Stimulated activated CD4-positive, alpha-beta T cell treated with anti-CD3 and anti-CD28 coated beads, Interleukin-4, amount 100 ng/mL, for 24 hours (primary cell): ENCODE results near the gene NLRC3.

ENCODE experiments used
- DNase-seq: peaks from one replicate; pipeline ENCODE4 v3.0.0-alpha.2; 2020

NLRC3 gene

DNA sequence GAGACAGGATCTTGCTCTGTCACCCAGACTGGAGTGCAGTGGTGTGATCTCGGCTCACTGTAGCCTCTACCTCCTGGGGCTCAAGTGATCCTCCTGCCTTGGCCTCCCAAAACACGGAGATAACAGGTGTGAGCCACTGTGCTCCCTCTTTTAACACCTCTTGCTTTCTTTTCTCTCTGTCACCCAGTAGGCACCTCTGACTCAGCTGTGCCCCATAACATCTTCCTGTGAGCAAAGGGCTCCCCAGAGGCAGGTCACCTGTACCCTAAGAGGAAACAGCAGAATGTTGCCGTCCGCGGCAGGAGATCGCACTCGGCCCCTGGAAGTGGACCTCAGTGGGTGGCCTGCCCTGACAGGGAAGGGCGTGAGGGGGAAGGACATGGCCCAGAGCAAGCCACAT lies 918 bp upstream of the NLRC3 start:
- DNase-seq = peak; percentile 44

DNA sequence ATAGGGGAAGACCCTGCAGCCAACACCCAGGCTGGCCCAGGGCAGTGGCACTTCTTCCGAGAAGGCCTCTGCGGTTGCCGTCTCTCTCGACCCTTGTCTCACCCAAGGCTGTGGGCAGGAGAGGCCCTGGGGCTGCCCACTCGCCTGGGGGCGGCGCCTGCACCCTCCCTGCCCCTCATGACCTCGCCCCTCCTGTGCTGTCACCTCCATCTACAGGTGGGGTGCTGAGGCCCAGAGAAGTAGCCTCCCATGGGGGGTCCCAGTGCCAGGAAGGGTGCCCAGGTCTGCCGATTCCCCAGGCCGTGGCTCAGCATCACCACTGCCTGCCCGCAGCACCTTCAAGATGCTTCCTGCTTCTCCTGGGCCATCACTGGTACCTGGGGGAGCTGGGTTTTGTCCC lies 992 bp downstream of the NLRC3 start:
- peak; percentile 14 for DNase-seq

GRCh38 chr16:3575491-3575890 lies 1.7 kb downstream of the NLRC3 start:
- no peak for DNase-seq

GRCh38 chr16:3574195-3574594 lies 3.0 kb downstream of the NLRC3 start:
- no peak for DNase-seq

GRCh38 chr16:3573146-3573815 lies 3.9 kb downstream of the NLRC3 start:
- DNase-seq = no peak

- DNase-seq = no peak
Measured at GRCh38 chr16:3570420-3571062, 6.7 kb downstream of the NLRC3 start.

- no peak for DNase-seq
Measured at GRCh38 chr16:3569851-3570250, 7.4 kb downstream of the NLRC3 start.

GRCh38 chr16:3566990-3567389 lies 10.2 kb downstream of the NLRC3 start:
- no peak for DNase-seq

DNA sequence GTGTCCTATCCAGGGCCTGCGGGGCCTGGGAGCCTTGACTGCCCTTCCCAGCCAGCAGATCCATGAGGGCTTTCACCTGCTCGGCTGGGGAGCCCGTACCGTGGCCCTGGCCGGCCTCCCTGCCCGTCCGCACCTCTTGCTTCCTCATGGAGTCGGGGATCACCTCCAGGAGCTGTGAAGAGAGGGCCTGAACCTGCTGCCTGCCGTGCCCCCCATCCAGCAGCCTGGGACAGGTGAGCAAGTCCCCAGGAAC lies 12.4 kb downstream of the NLRC3 start:
- no peak for DNase-seq

GRCh38 chr16:3564130-3564888 lies 12.9 kb downstream of the NLRC3 start:
- no peak for DNase-seq

DNA sequence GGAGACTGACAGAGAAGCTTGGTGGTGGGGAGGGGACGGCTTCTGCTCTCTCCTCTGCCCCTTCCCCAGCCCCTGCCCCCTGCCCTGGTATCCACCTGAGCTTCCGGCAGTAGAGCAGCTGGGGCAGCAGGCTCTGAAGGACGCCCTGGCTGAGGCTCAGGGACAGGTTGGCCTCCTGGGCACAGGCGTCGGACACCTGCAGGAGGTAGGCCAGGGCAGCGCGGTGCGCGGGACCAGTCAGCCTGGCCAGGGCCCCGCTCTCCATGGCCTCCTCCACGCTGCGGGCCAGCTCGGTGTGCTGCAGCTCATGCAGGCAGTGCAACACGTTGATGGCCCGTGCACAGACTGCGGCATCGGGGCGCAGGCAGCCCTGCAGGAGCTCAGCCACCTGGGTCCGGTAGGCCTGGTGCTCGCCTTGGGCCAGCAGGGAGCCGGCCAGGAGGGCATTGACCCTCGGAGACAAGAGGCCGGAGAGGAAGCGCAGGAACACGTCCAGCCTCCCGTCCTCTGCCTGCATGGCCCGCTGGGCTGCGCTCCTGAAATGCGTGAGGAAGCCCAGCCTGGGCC lies 14.2 kb downstream of the NLRC3 start:
- no peak for DNase-seq

DNA sequence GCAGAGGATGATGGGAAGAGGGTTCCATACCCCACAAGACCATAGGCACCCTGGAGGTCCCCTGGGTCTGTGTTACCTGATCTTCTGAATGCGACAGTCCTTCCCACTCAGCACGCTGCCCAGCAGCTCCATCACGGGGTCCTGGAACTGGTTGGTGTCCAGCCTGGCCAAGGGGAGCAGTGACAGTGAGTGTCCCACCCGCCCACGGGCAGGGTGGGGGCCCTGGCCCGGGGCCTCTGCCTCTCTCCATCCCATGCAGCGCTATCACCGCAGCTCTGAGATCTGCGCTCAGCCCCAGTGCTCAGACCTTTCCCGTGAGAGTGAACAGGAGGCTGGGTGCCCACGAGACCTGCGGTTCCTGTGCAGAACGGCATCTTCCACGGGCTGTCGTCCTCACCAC lies 15.6 kb downstream of the NLRC3 start:
- DNase-seq = no peak

DNA sequence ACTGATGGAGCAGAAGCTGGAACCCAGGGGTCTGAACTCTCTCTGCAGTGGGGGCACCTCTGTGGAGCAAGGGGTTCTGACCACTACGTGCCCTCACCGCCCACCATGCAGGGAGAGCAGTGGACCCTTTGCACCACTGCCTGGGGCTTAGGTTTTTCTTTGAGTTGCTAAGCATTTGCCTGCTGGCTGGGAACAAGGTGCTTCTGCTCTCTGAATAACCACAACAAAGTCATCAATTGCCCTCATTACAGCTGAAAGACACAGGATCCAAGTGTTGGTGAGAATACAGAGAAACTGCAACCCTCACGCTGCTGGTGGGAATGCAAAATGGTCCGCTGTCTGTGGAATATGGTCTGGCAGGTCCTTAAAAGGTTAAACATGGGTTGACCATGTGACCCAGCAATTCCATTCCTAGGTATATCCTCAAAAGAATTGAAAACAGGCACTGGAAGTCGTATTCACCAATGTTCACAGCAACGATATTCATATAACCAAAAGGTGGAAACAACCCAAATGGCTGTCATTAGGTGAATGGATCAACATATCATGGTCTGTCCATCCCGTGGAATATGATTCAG lies 22.8 kb downstream of the NLRC3 start:
- DNase-seq = no peak

GRCh38 chr16:3553138-3553923 lies 23.9 kb downstream of the NLRC3 start:
- DNase-seq = no peak

GRCh38 chr16:3550851-3551847 lies 26.1 kb downstream of the NLRC3 start:
- no peak for DNase-seq

DNA sequence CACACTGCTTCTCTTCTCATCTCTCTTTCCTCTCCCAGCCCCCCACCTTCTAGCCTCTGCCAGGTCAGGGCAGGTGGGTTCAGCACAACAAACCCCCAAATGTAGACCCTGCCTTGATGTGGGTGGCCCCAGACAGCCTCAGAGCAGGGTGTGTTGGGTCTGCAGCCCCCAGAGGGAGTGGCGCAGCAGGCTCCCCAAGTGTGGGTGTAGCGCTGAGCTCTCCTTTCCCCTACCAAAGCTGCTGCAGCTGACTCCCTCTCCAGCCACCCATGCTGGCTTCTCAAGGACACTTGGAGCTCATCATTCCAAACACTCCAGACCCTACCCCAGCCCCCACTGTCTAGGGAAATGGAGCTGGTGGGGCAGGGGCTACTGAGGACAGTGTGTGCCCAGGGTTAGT lies 27.3 kb downstream of the NLRC3 start:
- DNase-seq = no peak

DNA sequence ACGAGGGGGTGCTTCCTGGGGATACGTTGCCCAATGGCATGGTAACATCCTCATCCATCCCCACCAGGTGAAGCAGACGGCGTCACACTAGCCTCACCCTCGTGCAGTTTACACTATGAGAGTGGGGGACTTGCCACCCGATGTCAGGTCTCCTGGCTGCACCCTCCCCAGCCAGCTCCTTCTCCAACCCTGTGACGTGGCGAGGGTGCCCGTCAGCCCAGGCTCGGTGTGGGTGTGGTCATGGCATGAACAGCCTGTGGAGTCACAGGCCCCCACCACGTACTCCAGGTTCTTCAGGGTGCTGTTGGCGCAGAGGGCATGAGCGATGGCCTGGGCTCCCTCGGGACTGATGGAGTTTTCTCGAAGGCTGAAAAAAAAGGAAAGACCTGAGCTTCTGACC lies 28.3 kb downstream of the NLRC3 start:
- DNase-seq = no peak

DNA sequence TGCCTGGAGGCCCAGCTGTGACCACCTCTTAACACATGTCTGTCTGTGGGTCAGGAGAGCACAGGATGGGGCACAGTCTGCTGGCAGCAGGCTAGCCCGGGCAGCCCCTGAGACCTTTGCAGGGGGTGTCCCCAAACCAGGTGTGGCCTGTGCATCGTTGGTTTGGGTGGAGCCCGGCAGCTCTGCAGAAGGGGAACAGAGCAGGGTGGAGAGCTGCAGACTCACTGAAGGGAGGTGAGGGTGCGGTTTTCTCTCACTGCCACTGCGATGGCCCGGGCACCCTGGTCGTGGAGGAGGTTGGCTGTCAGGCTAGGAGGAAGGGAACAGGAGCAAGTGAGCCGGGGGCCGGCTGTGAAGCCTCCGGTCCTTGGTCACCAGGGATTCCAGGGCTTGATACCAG lies 28.8 kb downstream of the NLRC3 start:
- DNase-seq = no peak

DNA sequence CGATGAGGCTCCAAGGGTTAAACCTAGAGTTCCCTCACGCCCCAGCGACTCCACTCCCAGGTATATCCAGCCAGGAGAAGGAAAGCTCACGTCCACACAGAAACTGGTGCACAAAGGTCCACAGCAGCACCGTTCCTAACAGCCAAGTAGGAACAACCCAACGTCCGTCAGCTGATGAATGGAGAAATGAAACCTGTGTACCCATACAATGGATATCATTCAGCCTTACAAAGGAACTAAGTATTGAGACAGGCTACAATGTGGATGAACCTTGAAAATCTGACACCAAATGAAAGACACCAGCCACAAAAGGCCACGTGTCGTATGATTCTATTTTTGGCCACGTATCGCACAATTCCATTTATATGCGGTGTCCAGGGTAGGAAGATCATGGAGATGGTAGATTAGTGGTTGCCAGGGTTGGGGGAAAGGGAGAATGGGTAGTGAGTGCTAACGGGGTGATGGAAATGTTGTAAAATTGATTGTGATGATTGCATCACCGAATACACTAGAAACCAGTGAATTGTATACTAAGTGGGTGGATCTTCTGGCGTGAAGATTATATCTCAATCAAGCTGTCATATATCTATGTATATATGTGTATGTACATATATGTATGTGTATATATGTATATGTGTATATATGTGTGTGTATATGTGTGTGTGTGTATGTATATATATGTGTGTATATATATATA lies 30.1 kb downstream of the NLRC3 start:
- DNase-seq = no peak

GRCh38 chr16:3542601-3543373 lies 34.4 kb downstream of the NLRC3 start:
- no peak for DNase-seq
